Type B pancreatic cell (in vitro differentiated cells): Measurements from ENCODE around the gene DDC. TPM values are rescaled to one million over a fixed set of nuclear protein-coding genes. Genes with fewer than 3 reads are reported as not detected.

ENCODE experiments used
- DNase-seq: peaks from one replicate; pipeline ENCODE4 v3.0.0; 2021; ENCODE audit warnings: mixed read lengths; ENCODE audit not compliant: unreplicated experiment; ENCODE audit errors: extremely low spot score
- H3K27ac Mint-ChIP-seq: 2 replicates; pipeline ENCODE4 v1.8.0; 2021; ENCODE audit warnings: mild to moderate bottlenecking, mixed read lengths
- H3K27me3 Mint-ChIP-seq: 2 replicates; pipeline ENCODE4 v1.8.0; 2021; ENCODE audit warnings: mixed read lengths
- H3K36me3 Mint-ChIP-seq: 2 replicates; pipeline ENCODE4 v1.8.0; 2021; ENCODE audit warnings: mixed read lengths
- H3K4me1 Mint-ChIP-seq: one replicate; pipeline ENCODE4 v1.8.0; 2021; ENCODE audit warnings: mixed read lengths; ENCODE audit not compliant: unreplicated experiment
- H3K4me3 Mint-ChIP-seq: 2 replicates; pipeline ENCODE4 v1.8.0; 2021; ENCODE audit warnings: mild to moderate bottlenecking, mixed read lengths
- H3K9me3 Mint-ChIP-seq: 2 replicates; pipeline ENCODE4 v1.8.0; 2021; ENCODE audit warnings: mixed read lengths
- total RNA-seq: library from RNA; stranded (reverse); gene quantifications from 2 replicates; pipeline ENCODE4 v1.2.1, GENCODE V29; 2021; ENCODE audit warnings: low replicate concordance
- TF ChIP-seq, protein P1 (sequence below): fragments of 200-600 bp; sonication (generic); conservative IDR thresholded peaks from 2 replicates; pipeline ENCODE4 v1.5.0; 2021; ENCODE audit warnings: antibody characterized with exemption, mild to moderate bottlenecking

Gene DDC
- total RNA-seq, 1 donor from 2014 or later, result 29.9 TPM

DNA sequence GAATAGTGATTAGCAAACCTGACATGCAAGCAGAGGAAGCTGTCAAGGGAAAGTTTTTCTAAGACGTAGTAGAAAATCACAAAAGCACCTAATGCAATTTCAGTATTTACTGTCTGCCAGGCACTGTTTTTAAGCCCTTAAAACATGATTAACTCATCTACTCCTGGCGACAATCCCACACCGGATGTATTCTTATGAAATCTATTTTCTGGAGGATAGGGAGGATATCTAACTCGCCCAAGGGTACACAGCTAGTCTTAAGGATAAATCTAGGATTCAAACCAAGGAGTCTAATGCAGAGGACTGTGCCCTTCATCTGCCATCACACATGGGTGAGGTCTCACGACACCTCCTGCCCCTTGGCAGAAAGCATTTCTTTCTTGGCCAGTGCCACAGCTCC, 67.2 kb downstream of the DDC start:
- Mint-ChIP-seq H3K4me3 (no peak overlapping the region), H3K36me3 (no peaks in the 10 kb centered on the region), H3K27me3 (peaks cover 11% of the 10 kb centered on the region), H3K27ac (no peak overlapping the region), H3K4me1 (peaks cover 14% of the 10 kb centered on the region), H3K9me3 (peaks cover 9% of the 10 kb centered on the region)
- DNase-seq, result no peak
- TF ChIP-seq, protein P1, sequence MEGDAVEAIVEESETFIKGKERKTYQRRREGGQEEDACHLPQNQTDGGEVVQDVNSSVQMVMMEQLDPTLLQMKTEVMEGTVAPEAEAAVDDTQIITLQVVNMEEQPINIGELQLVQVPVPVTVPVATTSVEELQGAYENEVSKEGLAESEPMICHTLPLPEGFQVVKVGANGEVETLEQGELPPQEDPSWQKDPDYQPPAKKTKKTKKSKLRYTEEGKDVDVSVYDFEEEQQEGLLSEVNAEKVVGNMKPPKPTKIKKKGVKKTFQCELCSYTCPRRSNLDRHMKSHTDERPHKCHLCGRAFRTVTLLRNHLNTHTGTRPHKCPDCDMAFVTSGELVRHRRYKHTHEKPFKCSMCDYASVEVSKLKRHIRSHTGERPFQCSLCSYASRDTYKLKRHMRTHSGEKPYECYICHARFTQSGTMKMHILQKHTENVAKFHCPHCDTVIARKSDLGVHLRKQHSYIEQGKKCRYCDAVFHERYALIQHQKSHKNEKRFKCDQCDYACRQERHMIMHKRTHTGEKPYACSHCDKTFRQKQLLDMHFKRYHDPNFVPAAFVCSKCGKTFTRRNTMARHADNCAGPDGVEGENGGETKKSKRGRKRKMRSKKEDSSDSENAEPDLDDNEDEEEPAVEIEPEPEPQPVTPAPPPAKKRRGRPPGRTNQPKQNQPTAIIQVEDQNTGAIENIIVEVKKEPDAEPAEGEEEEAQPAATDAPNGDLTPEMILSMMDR, result no peak

DNA sequence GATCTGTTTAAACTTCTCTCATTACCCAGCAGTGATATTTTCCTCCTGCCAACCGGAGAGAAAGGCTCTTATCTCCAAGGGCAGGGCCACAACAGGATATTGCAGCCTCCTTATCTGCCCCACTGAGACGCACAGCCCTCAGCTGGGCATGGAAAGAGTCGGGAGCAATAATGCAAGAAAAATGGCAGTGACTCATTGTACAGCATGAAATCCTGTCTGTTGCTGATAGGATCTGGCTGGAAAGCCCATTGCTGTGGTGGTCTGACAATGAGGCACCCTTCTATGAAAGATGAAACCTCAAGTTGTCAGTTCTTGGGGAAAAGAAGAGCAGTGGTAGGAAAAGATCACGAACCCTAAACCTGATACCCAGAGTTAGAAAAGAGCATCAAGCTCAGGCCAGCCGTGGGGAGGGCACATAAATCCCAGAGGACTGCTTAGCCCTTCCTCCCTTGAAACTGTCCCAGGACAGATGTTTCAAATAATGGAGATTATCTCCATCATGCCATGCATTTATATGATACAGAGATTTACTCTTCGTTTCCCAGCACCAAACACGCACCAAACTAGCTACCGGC, 68.0 kb downstream of the DDC start:
- H3K9me3 Mint-ChIP-seq, result peaks cover 9% of the 10 kb centered on the region
- H3K27ac Mint-ChIP-seq, result peak overlapping the region; percentile 62
- peaks cover 10% of the 10 kb centered on the region for H3K4me1 Mint-ChIP-seq
- H3K36me3 Mint-ChIP-seq, result no peaks in the 10 kb centered on the region
- no peak for DNase-seq
- peaks cover 11% of the 10 kb centered on the region for H3K27me3 Mint-ChIP-seq
- TF ChIP-seq, protein P1, result no peak
- H3K4me3 Mint-ChIP-seq, result peak overlapping the region; percentile 43

DNA sequence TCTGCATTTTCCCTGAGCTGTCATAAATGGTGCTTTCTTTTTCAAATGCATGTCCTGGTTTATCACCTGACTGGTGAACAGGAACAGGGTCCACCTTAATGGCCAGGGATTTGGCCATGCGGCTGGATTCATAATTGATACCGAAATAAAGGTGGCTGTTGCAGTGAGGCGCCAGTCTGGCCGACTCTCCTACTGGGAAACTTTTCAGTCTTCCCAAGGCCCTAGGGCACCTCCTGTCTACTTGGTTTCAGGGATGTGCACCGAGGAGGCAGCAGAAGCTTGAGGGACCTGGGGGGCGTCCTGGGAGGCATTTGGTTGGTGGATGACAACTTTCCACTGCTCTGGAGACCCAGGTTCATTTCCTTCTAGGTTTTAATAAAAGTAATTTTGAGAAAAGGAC, 68.6 kb downstream of the DDC start:
- TF ChIP-seq, protein P1, result no peak
- H3K27ac Mint-ChIP-seq, result no peak overlapping the region
- peaks cover 10% of the 10 kb centered on the region for H3K4me1 Mint-ChIP-seq
- no peaks in the 10 kb centered on the region for H3K36me3 Mint-ChIP-seq
- no peak overlapping the region for H3K4me3 Mint-ChIP-seq
- peaks cover 11% of the 10 kb centered on the region for H3K27me3 Mint-ChIP-seq
- peaks cover 9% of the 10 kb centered on the region for H3K9me3 Mint-ChIP-seq
- DNase-seq, result no peak

DNA sequence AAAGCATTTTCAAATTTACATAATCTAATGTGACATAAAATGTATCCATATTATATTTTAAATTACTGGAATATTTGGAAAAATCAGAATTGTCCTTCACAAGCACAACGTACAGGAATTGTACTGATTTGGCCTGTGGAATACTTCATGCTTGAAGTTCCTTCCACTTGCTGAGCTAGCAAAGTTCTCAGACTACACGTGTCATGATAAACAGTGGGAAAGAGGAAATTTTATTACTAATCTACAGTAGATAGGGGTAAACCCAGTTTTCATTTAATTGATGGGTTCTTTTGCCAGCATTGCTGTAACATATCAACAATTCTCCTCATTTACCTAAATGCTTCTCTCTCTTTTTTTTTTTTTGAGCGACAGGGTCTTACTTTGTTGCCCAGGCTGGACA, 69.5 kb downstream of the DDC start:
- no peaks in the 10 kb centered on the region for H3K36me3 Mint-ChIP-seq
- peaks cover 4% of the 10 kb centered on the region for H3K9me3 Mint-ChIP-seq
- TF ChIP-seq, protein P1, result no peak
- no peak overlapping the region for H3K27ac Mint-ChIP-seq
- H3K4me3 Mint-ChIP-seq, result no peak overlapping the region
- peaks cover 10% of the 10 kb centered on the region for H3K4me1 Mint-ChIP-seq
- H3K27me3 Mint-ChIP-seq, result peaks cover 11% of the 10 kb centered on the region
- DNase-seq, result no peak

DNA sequence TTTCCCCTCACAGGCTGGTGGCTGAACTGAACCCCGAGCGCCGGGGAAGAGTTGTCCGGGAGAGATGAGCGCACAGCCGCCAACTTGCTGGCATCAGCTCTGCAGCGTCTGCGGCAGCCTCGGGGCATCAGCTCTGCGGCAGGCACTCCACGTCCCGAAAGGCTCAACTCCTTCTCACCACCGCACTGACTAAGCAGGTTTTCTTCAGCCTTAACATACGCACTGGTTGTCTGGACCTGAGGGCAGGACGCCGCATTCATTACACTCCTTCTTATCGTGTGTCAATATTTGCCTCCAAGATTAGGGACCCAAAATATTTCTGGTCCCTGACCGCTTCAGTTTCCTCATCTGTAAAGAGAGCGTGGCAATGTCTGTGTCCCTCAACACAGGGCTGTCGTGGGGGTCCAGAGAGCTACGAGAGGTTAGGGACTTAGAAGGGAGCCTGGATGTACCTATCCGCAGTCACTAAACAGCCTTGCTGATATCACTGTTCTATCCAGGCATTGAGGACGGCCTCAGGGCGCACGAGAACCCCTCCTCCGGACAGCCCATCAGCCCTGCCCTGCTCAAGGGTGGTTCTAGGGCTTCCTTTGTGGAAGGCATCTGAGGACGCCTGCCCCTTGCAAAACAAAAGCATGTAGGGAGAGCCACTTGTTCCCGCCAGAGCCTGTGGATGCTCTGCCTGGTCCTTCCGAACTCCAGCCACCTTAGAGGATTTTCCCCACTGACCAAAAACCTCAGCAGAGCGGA, 72.3 kb downstream of the DDC start:
- Mint-ChIP-seq H3K4me1 (peaks cover 10% of the 10 kb centered on the region), H3K36me3 (no peaks in the 10 kb centered on the region), H3K27me3 (peaks cover 4% of the 10 kb centered on the region), H3K27ac (no peak overlapping the region), H3K4me3 (no peak overlapping the region), H3K9me3 (no peaks in the 10 kb centered on the region)
- DNase-seq, result no peak
- TF ChIP-seq, protein P1, result no peak
